Neural progenitor cell (in vitro differentiated cells): Measurements from ENCODE around the gene MYO1D. TPM values are rescaled to one million over a fixed set of nuclear protein-coding genes. Genes with fewer than 3 reads are reported as not detected.

Experiments used
- DNase-seq: peaks from one replicate; pipeline ENCODE4 v3.0.0-alpha.2; 2016; ENCODE audit warnings: low spot score
- H2AFZ ChIP-seq: fragments of 200-600 bp; sonication (generic); replicated peaks from 2 replicates; pipeline ENCODE4 v1.6.1; 2016; ENCODE audit warnings: antibody characterized with exemption
- H3F3A ChIP-seq: fragments of 200-600 bp; sonication (generic); 2 replicates; pipeline ENCODE4 v1.6.1; 2016; ENCODE audit warnings: antibody characterized with exemption, low read depth
- H3K27ac ChIP-seq: fragments of 200-600 bp; sonication (generic); 2 replicates; pipeline ENCODE4 v1.5.1; 2016; ENCODE audit warnings: mild to moderate bottlenecking
- H3K27me3 ChIP-seq: fragments of 200-600 bp; sonication (generic); 2 replicates; pipeline ENCODE4 v1.6.1; 2016; ENCODE audit warnings: mild to moderate bottlenecking, moderate library complexity
- H3K36me3 ChIP-seq: fragments of 200-600 bp; sonication (generic); 2 replicates; pipeline ENCODE4 v1.5.1; 2016
- H3K4me1 ChIP-seq: fragments of 200-600 bp; sonication (generic); 2 replicates; pipeline ENCODE4 v1.6.1; 2016; ENCODE audit warnings: mixed run types
- H3K4me2 ChIP-seq: fragments of 200-600 bp; sonication (generic); 2 replicates; pipeline ENCODE4 v1.6.1; 2016
- H3K4me3 ChIP-seq: fragments of 200-600 bp; sonication (generic); 2 replicates; pipeline ENCODE4 v1.5.1; 2016
- H3K79me2 ChIP-seq: fragments of 200-600 bp; sonication (generic); 2 replicates; pipeline ENCODE4 v1.6.1; 2016; ENCODE audit warnings: low read depth
- H3K9ac ChIP-seq: fragments of 200-600 bp; sonication (generic); 2 replicates; pipeline ENCODE4 v1.6.1; 2016
- H3K9me3 ChIP-seq: fragments of 200-600 bp; sonication (generic); 2 replicates; pipeline ENCODE4 v1.5.1; 2016; ENCODE audit warnings: low read depth
- H4K20me1 ChIP-seq: fragments of 200-600 bp; sonication (generic); 2 replicates; pipeline ENCODE4 v1.6.1; 2016; ENCODE audit warnings: low read depth
- H3K27ac Mint-ChIP-seq: 3 replicates; pipeline ENCODE4 v1.8.0; 2021; ENCODE audit warnings: mixed read lengths
- H3K27me3 Mint-ChIP-seq: 2 replicates; pipeline ENCODE4 v1.8.0; 2022; ENCODE audit warnings: low read depth, mild to moderate bottlenecking, inconsistent platforms, moderate library complexity, mixed read lengths; ENCODE audit not compliant: insufficient read depth
- H3K36me3 Mint-ChIP-seq: 3 replicates; pipeline ENCODE4 v1.8.0; 2021; ENCODE audit warnings: mixed read lengths
- H3K4me1 Mint-ChIP-seq: 3 replicates; pipeline ENCODE4 v1.8.0; 2021; ENCODE audit warnings: mixed read lengths
- H3K4me3 Mint-ChIP-seq: 3 replicates; pipeline ENCODE4 v1.8.0; 2021; ENCODE audit warnings: mild to moderate bottlenecking, moderate library complexity, mixed read lengths
- H3K9me3 Mint-ChIP-seq: 3 replicates; pipeline ENCODE4 v1.8.0; 2020; ENCODE audit warnings: mixed read lengths
- CTCF ChIP-seq: fragments of 200-600 bp; sonication (generic); IDR thresholded peaks from 2 replicates; pipeline ENCODE4 v1.5.1; 2017; ENCODE audit warnings: antibody characterized with exemption, mild to moderate bottlenecking
- EZH2 ChIP-seq: fragments of 200-600 bp; sonication (generic); IDR thresholded peaks from 2 replicates; pipeline ENCODE4 v1.6.1; 2017; ENCODE audit warnings: antibody characterized with exemption, mild to moderate bottlenecking, moderate library complexity
- EZH2phosphoT487 ChIP-seq: fragments of 200-600 bp; sonication (generic); IDR thresholded peaks from 2 replicates; pipeline ENCODE4 v1.6.1; 2017; ENCODE audit warnings: antibody characterized with exemption
- total RNA-seq: library from RNA; depleted of rRNA; stranded (reverse); fragments of >200 nt; gene quantifications from 2 replicates; pipeline ENCODE4 v1.2.3, GENCODE V29; 2015; ENCODE audit warnings: low replicate concordance

Gene MYO1D
- total RNA-seq, 1 donor from 2014 or later: 6.2 TPM

- H3K27me3 Mint-ChIP-seq: peaks cover 8% of the 10 kb centered on the region
- no peaks in the 10 kb centered on the region for H3K4me1 ChIP-seq
- H4K20me1 ChIP-seq: no peaks in the 10 kb centered on the region
- no peak overlapping the region for H2AFZ ChIP-seq
- no peaks in the 10 kb centered on the region for H3K79me2 ChIP-seq
- H3K9ac ChIP-seq: no peak overlapping the region
- peaks cover 2% of the 10 kb centered on the region for H3K36me3 Mint-ChIP-seq
- no peaks in the 10 kb centered on the region for H3K9me3 ChIP-seq
- H3K4me3 Mint-ChIP-seq: no peak overlapping the region
- TF ChIP-seq EZH2 (no peak), EZH2phosphoT487 (no peak), CTCF (no peak)
- no peak overlapping the region for H3K4me3 ChIP-seq
- H3K36me3 ChIP-seq: no peaks in the 10 kb centered on the region
- H3F3A ChIP-seq: no peaks in the 10 kb centered on the region
- DNase-seq: no peak
- no peaks in the 10 kb centered on the region for H3K27me3 ChIP-seq
- no peak overlapping the region for H3K27ac Mint-ChIP-seq
- H3K4me2 ChIP-seq: no peak overlapping the region
- H3K4me1 Mint-ChIP-seq: peaks cover 33% of the 10 kb centered on the region
- no peaks in the 10 kb centered on the region for H3K9me3 Mint-ChIP-seq
- H3K27ac ChIP-seq: no peak overlapping the region
Observed at GRCh38 chr17:32533296-32533695, 343.6 kb downstream of the MYO1D start.

GRCh38 chr17:32529604-32530003, 347.3 kb downstream of the MYO1D start:
- no peaks in the 10 kb centered on the region for H3K36me3 ChIP-seq
- no peaks in the 10 kb centered on the region for H3K4me1 ChIP-seq
- Mint-ChIP-seq H3K36me3 (peaks cover 2% of the 10 kb centered on the region), H3K4me1 (peaks cover 35% of the 10 kb centered on the region), H3K4me3 (no peak overlapping the region), H3K27ac (no peak overlapping the region), H3K9me3 (no peaks in the 10 kb centered on the region), H3K27me3 (peaks cover 17% of the 10 kb centered on the region)
- no peak for DNase-seq
- H3K27me3 ChIP-seq: no peaks in the 10 kb centered on the region
- H4K20me1 ChIP-seq: no peaks in the 10 kb centered on the region
- no peaks in the 10 kb centered on the region for H3K9me3 ChIP-seq
- no peak overlapping the region for H3K4me2 ChIP-seq
- H3K4me3 ChIP-seq: no peak overlapping the region
- H3F3A ChIP-seq: no peaks in the 10 kb centered on the region
- H3K27ac ChIP-seq: no peak overlapping the region
- H3K9ac ChIP-seq: no peak overlapping the region
- TF ChIP-seq EZH2 (no peak), CTCF (no peak), EZH2phosphoT487 (no peak)
- H2AFZ ChIP-seq: no peak overlapping the region
- no peaks in the 10 kb centered on the region for H3K79me2 ChIP-seq

- Histone ChIP-seq H3K9me3 (no peaks in the 10 kb centered on the region), H3K36me3 (no peaks in the 10 kb centered on the region), H3K27ac (no peak overlapping the region), H3F3A (no peaks in the 10 kb centered on the region), H4K20me1 (no peaks in the 10 kb centered on the region), H3K79me2 (no peaks in the 10 kb centered on the region), H3K4me3 (no peak overlapping the region), H3K4me2 (no peak overlapping the region), H3K4me1 (no peaks in the 10 kb centered on the region), H3K27me3 (no peaks in the 10 kb centered on the region), H3K9ac (no peak overlapping the region), H2AFZ (no peak overlapping the region)
- H3K4me1 Mint-ChIP-seq: peaks cover 36% of the 10 kb centered on the region
- no peak overlapping the region for H3K4me3 Mint-ChIP-seq
- no peaks in the 10 kb centered on the region for H3K9me3 Mint-ChIP-seq
- H3K27ac Mint-ChIP-seq: peak overlapping the region; percentile 88
- TF ChIP-seq EZH2 (no peak), EZH2phosphoT487 (no peak), CTCF (no peak)
- H3K36me3 Mint-ChIP-seq: peaks cover 2% of the 10 kb centered on the region
- DNase-seq: no peak
- H3K27me3 Mint-ChIP-seq: peaks cover 17% of the 10 kb centered on the region
Observed at GRCh38 chr17:32528825-32529224, 348.1 kb downstream of the MYO1D start.
